ENCODE results near the gene OPTN.
"Not testable (repeated sequence)": the region's sequence is repeated elsewhere in the genome, so short reads cannot be mapped to it uniquely, and the experiment has no call there.

OPTN gene

DNA sequence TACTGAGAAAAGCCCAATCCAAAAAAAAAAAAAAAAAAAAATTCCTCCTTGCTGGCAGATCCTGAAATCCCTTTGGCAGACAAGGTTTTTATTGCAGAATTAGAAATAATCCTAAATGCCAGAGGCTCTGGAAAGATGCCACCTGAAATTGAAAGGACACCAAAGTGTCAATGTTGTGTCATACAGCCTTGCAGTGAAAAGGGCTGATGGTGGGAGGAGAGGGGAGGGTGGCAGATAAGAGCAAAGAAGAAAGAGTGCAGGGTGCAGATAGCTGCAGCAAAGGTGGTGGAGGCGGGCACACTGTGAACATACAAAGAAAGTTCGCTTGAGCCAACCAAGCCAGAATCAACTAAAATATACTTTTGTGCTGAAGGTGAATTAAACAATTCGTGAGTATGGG lies 8.2 kb upstream of the OPTN start:
- no peak for DNase-seq

DNA sequence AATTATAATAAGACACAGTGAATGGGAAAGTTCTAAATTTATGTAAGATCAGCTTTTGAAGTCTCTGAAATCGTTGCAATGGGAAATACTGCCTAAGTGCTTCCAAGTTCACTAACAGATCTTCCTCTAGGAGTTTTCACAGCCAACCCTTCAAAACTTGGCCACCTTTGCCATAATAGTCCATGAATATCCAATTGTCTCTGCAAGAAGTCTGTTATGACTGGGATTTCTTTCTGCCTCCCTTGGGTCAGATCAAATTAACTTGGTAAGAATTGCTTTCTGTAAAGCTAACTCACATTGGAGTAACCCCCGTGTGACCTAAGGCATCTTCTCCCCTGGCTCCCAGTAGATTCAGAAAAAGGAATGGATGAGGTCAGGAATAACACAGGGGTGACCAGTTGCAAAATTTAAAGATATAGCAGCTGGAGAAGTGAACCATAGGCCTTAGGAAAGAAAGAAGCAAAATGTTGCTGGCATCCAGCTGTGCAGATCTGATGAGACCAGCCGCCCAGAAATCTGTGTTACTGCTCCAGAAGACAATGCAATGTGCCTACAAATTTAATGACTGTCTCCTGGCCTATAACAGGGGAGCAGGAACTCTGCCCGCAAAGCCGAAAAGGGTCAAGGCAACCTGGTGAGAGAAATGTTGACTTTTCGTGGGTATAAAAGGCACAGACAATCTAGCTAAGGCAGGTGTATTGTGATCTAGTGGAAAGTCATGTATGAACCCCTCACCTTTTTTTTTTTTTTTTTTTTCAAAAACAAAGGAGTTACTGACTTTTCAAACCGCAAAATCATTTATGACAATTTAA lies 7.5 kb upstream of the OPTN start:
- DNase-seq: no peak

DNA sequence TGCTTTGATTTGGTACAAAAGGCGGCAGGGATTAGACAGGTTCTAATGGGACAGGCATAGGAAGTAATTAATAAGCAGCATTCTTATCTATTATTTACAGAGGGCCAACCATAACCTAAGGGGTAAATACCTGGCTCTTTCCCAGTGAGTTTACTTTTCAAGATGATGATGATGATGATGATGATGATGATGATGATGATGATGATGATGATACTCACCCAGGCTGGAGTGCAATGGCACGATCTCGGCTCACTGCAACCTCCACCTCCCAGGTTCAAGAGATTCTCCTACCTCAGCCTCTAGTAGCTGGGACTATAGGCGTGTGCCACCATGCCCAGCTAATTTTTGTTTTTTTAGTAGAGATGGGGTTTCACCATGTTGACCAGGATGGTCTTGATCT lies 5.9 kb upstream of the OPTN start:
- DNase-seq: not testable (repeated sequence)

DNA sequence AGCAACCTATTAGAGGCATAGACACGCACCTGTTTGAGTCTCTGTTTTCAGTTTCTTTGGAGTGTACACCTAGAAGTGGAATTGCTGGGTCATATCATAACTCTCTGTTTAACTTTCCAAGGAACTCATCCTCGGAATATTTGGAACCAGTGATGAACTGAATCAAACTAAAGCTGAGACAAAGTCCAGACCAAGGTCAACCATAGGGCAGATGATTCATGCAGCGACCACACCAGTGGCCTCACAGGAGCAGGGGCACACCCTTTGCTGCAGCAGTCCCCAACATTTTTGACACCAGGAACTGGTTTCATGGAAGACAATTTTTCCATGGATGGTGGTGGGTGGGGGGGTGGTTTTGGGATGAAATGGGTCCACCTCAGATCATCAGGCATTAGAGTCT lies 4.9 kb upstream of the OPTN start:
- DNase-seq: no peak

DNA sequence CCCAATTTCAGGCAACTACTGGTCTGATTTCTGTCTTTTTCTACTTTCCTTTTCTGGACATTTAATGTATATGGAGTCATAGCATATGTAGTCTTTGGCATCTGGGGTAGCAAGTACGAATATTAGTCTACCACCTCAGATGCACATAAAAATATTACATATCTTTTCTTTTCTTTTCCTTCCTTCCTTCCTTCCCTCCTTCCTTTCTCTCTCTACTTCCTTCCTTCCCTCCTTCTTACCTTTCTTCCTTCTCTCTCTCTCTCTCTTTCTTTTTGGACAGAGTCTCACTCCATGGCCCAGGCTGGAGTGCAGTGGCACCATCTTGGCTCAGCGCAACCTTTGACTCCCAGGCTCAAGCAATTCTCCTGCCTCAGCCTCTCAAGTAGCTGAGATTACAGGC lies 4.0 kb upstream of the OPTN start:
- no peak for DNase-seq

DNA sequence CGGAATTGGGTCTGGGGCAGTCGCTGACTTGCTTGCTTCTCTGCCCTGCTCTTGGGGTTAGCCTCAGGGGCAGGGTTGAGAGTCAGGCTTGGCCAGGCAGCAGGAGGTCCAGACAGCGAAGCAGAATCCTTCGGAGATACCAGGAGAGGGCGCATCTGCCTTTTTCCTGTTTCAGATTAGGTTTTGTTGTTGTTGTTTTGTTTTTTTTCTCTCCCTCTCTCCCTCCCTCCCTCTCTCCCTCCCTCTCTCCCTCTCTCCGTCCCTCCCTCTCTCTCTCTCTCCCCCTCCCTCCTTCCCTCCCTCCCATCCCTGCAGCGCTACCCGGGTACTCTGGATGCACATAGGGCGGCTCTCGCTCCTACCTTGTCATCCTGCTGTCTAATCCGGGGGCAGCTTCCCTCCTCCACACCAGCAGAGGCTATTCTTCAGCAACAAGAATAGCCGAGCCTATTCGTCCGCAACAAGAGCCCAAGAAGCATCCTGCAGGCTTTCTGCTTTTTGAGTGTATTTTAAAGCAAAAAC lies 758 bp upstream of the OPTN start:
- no peak for DNase-seq

DNA sequence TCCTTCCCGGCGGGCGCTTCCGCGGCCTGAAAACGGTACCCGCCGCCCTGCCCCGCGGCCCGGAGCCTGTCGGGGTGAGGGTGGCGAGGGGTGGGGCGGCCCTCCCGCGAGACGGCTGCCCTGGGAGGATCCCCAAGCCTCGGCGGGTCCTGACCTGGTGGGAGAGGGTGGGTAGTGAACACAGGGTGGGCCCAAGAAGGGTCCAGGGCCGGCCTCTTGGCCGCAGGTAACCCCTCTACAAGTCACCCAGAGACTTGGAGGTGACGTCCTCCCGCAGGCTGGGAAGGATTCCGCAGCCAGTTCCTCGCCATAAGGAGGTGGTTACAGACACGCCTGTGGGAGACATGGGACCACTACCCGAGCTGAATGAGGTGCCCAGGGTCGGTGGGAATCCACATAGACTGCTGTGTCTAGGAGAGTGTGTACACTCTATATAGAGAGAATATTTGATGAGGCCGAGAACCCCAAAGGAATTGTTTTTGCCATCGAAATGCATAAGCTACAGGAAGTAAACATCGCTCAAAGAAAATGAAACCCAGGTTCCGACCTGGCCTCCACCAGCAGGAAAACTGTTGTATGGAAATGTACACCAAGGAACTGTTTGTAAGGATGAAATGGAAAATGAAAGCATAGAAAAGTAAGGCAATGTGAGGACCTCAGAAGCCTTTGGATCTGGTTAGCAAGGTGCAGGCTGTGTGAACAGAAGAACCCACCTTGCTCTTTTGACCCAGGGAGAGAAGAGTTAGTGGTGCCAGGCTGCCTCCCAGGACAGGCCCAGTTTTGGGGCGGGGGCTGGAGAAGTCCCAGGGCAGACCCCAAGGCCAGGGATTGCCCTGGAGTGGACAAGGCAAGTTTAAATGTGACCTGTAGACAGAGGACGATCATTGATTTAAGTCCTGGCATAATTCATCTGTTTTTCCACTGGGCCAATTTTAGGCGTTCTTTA lies 659 bp downstream of the OPTN start:
- DNase-seq: no peak

DNA sequence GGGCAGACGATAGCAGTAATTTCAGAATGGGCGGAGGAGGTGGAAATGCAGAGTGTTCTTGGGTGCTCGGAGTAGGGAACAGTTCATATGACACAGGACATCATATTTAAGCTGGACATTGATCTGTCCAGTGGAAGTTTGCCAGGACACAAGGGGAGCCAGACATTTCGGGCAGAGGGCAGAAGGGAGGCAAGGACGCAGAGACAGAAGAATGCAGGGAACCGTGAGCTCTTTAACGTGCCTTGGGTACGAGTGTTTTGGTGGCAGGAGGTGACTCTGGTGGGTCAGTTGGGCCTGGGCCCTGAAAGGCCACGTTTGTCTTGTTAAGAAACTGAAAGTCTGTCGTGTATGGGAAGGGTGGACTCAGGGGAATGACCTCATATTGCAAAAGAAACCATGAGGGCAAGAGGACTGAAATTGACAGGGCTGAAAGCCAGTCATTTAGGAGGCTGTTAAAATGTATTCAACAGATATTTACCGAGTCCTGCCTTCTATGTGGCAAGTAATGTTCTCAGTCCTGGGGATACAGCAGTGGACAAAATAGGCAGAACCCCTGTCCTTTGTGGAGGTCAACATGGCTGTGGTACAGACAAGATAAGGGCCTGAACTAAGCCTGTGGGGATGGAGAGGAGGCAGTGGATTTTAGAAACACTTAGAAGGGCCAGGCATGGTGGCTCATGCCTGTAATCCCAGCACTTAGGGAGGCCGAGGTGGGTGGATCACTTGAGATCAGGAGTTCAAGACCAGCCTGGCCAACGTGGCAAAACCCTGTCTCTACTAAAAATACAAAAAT lies 2.2 kb downstream of the OPTN start:
- DNase-seq: no peak

DNA sequence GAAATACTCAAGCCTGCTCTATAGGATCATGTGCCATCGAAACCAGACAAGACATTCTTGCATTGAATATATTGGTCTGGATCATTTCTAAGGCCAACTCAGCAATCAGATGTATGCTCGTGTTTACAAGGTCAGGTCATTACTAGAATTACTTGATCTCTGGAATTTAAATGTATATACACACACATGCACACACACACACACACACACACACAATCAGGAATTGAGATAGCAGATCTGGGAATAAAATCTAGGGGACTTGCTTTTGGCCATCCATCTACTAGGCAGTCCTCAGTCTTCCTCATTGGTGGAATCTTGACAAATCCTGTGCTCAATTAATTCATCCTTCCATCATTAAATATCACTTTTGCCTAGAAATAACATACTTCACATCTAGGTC lies 3.6 kb downstream of the OPTN start:
- DNase-seq: no peak

DNA sequence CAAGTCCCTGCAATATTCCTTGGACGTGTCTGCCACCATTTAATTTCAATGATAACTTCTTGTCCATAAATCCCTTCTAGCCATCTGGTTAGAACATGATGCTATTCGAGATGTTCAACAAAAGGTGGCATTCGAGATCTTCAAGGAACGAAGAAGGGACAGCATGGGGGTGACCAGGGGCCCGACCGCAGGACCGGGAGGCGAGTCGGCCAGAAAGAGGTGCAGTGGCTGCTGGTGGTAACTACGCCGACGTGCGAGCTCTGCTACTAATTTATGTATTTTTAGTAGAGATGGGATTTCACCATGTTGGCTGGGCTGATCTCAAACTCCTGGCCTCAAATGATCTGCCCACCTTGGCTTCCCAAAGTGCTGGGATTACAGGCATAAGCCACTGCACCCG lies 4.7 kb downstream of the OPTN start:
- DNase-seq: no peak

DNA sequence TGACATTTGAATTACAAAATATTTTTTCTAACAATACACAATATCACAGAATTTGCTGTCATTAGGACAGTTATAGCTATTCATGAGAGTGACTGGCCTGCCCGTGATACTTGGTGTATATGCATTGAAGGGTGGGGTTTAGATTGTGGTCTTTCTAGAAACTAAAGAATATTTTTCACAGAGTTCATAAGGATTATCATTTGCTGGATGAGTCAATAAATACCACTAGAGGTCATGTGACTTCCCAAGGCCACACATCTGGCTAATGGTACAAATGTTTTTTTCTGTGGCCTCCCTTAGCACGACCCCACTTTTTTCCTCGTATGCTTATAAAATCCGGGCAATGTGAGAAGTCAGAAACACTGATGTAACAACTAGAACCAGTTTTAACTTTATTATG lies 5.2 kb downstream of the OPTN start:
- no peak for DNase-seq

DNA sequence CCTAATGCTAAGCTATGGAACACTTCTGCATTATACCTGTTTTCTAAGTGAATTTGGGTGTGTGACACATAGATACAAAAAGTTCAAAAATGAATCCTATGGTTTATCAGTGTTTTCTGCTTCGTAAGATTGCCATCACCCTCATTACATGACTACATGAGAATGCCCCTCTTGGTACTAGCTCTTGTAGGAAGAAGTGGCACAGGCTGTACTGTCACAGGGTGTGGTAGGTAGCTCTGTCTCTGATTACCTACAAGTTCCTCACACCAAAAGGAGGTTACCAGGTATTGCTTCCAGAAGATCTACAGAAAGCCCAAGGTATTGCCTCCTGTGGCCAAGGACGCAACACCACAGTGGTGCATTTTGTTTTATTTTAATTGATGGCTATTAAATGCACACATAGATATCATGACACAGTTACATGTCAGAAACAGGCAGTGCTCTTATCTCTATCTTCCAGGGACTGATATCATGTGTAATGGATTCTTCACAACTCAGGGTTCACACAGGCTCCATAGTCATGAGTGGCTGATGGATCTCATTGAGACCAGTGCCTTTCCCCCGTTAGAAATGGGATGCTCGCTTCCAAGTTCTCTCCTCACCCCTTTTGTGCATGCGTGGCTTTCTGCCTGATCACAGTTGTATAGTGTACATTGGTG lies 6.6 kb downstream of the OPTN start:
- DNase-seq: no peak

DNA sequence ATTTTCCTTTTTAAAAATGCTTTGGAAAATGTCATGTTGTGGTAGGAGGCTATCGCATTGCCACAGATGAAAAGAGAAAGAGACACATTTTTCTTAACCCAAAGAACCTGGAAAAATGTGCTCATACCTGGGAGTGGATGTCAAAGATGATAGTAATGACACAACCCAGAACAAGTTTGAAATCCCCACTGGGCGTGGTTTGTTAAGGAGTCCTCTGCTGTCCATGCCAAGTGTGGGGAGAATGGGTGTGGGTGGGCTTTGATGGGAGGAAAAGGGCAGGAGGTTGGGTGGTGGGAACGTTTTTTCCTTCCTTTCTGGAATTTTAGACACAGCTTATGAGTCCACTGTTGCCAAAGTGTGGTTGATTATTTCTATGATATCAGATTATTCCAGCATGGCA lies 10.9 kb downstream of the OPTN start:
- DNase-seq: no peak

DNA sequence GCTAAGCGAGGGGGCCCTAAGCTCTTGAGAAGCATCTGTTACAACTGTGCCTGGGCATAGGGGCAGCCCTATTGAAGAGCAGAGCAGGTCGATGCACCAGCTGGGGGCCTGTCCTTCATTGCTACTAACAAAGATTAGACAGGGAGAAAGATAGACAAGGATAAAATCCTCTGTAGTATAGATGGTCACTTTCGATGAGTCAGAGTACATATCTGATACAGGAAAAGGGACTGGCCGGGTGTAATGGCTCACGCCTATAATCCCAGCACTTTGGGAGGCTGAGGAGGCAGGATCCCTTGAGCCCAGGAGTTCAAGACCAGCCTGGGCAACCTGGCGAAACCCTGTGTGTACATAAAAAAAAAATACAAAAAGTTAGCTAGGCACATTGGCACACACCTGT lies 13.6 kb downstream of the OPTN start:
- DNase-seq: no peak

DNA sequence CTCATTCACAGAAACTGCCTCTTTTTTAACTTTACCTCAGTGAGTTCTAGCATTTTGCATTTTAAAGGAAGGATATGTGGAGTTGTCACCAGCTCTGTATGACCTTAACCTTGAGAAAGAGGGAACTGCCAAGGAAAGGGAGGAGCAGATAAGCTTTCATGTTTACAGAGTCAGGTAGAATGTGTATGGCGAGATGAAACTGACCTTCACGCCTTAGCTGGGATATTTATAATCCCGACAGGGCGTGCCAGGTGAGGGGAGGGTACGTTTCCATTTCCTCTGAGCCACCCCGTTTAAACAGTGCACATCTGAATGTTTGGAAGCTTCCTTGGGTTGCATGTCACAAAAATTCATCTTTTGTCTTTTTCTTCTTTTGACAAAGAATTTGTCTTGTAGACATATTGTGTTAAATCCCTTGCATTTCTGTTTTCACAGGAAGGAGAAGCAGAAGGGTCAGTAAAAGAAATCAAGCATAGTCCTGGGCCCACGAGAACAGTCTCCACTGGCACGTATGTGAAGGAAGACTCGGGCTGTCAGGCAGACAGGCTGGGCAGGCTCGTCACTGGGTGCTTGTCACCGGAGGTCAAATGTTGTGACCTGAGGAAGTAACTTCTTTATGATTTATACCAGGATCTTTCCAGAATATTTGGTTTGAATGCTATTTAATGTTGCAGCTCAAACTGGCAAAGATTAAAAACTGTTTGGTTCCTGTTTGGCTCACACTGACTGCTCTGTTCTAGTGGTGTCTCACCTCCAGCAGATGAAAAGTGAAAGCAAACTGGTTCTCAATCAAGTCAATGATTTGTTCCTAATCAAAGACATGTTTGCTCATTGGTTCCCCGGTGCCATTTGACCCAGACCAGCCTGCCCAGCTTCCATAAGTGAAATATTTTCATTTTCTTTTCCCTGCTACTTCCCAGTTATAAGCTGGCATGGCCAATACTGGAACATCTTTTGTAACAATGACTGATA lies 16.2 kb downstream of the OPTN start:
- no peak for DNase-seq

DNA sequence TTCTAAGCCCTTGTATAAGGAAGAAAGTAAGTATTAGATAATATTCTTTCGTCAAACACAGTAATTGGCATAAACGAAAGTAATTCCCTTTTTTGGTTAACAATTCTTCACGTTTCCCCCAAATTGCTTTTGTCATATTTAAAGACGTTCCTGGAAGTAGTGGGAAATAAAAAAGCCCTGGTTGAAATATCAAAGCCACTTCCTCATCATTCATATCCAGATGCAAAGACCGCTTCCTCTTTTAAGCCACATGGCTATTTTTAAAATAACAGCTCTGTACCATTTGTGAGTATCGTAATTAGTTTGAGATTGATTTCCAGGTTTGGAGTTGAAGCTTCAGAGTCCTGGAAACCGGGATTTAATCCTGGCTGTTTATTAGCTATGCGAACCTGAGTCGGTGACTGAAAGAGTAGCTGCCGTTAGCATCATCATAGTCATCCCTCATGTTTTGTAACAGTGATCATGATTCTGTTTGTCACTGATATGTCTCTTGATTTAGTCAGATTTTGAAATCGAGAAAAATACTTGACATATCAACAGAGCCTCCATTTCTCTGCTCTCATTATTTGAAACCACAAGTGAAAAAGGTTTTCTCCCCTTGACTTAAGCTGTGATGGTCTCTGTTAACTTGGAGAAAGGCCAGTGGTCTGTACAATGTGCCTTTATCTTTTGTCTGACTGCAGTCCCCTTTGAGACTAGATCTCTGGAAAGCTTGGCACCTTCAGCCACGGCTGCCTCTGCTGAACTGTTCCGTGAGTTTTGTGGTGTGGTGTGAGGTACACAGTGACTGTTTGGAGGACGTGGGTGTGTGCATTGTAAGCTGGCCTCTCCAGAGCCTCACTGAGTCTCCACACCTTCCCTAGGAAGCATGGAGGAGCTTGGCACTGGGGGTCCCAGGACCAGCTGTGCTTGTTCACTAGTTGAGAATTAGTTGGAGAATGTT lies 18.1 kb downstream of the OPTN start:
- no peak for DNase-seq

DNA sequence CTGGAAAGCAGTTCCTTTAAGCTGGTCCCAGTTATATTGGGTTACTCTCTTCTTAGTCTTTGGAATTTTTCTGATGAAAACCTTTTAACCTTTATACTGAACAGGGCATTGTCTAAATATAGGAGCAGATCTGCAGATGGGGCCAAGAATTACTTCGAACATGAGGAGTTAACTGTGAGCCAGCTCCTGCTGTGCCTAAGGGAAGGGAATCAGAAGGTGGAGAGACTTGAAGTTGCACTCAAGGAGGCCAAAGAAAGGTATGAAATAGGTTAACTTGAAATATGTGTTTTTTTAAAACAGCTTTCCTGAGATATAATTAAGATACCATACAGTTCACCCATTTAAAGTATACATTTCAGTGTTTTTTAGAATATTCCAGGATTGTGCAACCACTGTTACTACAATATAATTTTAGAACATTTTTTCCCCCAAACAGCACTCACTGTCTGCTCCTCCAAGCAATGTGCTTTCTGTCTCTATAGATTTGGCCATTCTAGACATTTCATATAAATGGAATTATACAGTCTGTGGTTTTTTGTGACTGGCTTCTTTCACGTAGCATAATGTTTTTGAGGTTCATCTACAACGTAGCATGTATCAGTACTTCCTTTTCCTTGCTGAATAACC lies 18.9 kb downstream of the OPTN start:
- no peak for DNase-seq

DNA sequence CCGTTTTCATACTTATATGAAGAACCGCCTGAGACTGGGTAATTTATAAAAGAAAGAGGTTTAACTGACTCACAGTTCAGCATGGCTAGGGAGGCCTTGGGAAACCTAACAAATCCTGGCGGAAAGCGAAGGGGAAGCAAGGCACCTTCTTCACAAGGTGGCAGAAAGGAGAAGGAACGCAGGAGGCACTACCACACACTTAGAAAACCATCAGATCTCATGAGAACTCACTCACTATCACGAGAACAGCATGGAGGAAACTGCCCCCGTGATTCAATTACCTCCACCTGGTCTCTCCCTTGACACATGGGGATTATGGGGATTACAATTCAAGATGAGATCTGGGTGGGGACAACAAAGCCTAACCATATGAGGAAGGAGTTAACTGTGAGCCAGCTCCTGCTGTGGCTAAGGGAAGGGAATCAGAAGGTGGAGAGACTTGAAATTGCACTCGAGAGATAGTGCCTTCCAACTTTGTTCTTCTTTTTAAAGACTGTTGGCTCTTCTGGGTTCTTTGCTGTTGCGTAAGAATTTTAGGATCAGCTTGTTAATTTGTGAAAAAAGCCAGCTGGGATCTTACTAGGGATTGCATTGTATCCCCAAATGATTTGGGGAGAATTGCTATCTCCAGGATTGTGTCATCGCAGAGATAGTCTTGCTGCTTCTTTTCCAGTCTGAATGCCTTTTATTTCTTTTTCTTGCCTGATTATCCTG lies 21.0 kb downstream of the OPTN start:
- no peak for DNase-seq

DNA sequence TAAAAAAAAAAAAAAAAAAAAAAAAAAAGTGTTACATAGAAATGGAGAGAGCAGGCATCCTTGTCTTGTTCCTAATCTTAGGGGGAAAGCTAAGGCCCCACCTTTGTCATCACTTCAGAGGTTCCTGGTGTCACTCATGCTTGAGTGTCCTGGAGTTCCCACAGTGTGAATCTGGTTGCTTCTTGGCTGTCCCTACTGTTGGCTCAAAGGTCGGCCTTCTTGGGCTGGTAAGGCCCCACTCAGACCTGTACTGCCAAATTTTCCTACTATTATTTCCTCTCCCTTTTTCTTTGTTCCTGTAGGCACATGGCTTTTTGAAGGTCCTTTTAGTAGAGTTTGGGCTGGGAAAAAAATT lies 21.5 kb downstream of the OPTN start:
- DNase-seq: no peak
